ENCODE measurements around the gene KLK8.

Gene KLK8

DNA sequence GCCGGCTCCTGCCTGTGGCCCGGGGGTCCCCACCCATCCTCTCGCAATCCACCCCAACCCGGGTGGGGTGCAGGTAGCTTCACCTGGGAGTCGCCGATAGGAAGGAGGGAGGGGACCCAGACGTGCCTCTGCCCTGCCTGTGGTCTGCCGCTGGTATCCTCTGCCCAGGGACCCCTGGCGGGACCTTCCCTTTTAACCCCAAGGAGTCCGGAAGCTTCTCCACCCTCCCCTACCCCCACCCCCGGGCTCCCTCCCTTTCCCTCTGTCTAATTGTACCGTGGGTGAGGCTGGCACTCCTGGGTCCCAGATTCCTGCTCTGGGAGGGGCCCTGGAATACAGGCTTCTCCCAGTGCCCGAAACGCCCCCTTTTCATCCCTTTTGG lies 18.1 kb upstream of the KLK8 start, which contains the start of gene KLK10:
KLK10 (minus strand) TSS at position 166 of the 382 bp plus-strand sequence. CDS start 579 bp downstream, outside the sequence.
- no peak within 1 kb of the TSS for H3K4me3 ChIP-seq (ENCODE audit: low read depth, low read length)
- no peak for DNase-seq (ENCODE audit: low read depth)
- TF ChIP-seq, protein P1, sequence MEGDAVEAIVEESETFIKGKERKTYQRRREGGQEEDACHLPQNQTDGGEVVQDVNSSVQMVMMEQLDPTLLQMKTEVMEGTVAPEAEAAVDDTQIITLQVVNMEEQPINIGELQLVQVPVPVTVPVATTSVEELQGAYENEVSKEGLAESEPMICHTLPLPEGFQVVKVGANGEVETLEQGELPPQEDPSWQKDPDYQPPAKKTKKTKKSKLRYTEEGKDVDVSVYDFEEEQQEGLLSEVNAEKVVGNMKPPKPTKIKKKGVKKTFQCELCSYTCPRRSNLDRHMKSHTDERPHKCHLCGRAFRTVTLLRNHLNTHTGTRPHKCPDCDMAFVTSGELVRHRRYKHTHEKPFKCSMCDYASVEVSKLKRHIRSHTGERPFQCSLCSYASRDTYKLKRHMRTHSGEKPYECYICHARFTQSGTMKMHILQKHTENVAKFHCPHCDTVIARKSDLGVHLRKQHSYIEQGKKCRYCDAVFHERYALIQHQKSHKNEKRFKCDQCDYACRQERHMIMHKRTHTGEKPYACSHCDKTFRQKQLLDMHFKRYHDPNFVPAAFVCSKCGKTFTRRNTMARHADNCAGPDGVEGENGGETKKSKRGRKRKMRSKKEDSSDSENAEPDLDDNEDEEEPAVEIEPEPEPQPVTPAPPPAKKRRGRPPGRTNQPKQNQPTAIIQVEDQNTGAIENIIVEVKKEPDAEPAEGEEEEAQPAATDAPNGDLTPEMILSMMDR (IDR thresholded peaks at IDR 0.05; ENCODE audit: insufficient read depth, low read depth, low read length, missing control alignments), result no peak

DNA sequence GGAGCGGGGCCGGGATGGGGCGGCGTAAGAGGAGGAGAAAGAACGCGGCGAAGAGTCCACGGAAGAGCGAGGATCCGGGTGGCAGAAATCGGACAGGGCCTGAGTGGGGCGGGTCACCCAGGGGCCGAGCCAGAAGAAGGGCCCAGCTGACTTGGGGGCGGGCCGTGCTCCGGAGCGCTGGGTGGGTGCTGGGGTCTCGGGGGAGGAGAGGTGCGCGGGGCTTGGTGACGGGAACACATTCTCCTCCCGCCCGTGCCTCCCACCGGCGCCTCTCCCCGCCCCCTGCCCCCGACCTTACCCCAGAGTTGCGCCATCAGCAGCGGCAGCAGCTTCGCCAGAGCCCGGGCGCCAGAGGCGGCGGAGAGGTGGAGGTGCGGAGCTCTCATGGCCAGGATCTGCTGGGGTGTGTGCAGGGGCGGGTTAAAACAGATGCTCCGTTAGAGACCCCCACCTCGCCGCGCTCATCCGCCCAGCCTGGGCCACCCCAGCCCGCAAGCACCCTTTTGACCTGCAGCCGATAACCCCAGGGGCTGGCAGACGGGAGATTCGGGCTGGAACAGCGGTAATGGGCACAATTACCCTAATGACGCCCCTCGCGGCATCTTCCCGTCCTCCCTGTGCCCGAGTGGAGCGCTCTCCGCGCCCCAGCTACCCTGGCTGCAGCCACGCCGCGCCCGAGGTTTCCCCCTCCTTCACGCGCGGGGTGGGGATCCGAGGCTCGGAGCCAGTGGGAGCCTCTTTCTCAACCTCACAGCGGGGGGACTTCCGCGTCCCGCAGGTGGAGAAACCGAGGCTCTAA lies 17.5 kb upstream of the KLK8 start:
- TF ChIP-seq, protein P1 (IDR thresholded peaks at IDR 0.05; ENCODE audit: insufficient read depth, low read depth, low read length, missing control alignments), result no peak
- no peak overlapping the region for H3K4me3 ChIP-seq (ENCODE audit: low read depth, low read length)
- DNase-seq (ENCODE audit: low read depth), result no peak

DNA sequence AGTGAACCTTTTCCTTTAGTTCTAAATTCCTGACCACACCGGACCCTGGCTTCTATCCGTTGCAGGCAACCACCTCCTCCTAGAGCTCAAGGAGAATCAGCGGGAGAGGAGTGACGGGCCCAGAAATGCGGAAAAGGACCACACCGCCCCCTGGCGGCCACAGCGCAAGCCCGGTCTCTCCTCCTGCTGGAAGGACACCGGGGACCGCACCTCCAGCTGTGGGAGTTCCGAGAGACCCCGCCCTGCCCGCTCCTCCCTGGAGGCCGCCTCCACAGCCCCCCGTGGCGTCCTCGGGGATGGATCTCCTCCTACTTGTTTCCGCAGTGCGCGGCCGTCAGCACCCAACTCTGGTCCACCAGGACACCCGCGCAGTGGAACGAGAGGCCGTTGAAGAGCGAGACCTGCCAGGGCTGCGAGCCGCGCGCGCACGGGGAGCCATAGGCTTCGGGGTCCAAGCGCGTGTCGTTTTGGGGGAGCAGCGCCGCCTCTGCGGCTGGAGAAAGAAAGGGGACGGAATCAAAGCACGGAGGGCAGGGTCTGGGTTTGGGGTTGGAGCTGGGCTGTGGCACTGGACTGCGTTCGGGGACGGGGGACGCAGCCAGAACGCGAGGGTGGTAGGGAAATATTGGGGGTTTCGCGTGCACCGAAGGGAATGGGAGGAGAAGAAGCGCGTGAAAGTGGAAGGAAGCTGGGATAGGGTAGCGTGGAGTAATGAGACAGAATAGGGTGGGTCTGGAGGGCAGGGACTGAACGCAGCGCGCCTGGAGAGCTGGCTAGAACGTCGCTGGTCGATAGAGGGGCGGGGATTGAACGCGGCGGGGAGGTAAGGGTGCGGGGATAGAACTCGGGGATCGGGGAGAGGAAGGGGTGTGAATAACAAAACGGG lies 15.6 kb upstream of the KLK8 start:
- TF ChIP-seq, protein P1 (IDR thresholded peaks at IDR 0.05; ENCODE audit: insufficient read depth, low read depth, low read length, missing control alignments), result peak; percentile 72
- H3K4me3 ChIP-seq (ENCODE audit: low read depth, low read length), result no peak overlapping the region
- peak; percentile 53 for DNase-seq (ENCODE audit: low read depth)

DNA sequence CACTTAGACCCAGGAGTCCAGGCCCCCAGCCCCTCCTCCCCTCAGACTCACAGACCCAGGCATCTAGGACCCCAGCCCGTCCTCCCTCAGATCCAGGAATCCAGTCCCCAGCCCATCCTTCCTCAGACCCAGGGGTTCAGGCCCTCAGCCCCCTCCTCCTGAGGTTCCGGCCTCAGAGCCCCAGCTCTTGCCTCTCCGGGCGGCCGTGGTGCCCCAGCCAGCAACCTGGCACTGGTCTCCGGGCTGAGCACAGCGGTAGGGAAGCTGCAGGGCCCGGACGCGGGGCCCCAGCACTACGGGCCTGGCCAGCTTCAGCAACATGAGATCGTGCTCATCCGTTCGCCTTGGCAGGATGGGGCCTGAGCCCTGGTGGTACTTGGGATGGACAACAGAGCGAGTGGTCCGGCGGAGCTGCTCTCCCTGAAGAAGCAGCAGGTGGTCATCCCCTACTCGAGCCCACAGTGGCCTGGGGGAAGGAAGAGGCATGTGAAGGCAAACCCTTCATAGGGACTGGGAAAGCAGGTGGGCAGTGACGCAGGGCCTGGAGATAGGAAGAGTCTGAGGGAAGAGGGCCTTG lies 14.4 kb upstream of the KLK8 start:
- TF ChIP-seq, protein P1 (IDR thresholded peaks at IDR 0.05; ENCODE audit: insufficient read depth, low read depth, low read length, missing control alignments), result no peak
- DNase-seq (ENCODE audit: low read depth), result no peak
- no peak overlapping the region for H3K4me3 ChIP-seq (ENCODE audit: low read depth, low read length)

DNA sequence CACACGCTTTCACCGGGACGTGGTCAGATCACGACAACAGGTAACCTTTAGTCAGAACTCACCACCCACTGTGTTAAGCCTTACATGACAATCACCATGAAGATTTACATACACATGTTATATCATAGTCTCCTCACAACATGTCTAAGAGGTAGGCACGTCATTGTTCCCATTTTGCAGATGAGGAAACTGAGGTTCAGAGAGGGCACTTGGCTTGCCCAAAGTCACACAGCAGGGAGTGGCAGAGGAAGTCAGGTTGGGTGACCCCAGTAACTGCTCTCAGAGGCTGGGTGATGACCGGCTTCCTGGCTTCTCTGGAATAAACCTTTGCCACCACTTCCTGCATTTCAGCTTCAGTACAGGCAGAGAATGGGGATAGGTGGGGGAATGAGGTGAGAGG lies 12.8 kb upstream of the KLK8 start:
- TF ChIP-seq, protein P1 (IDR thresholded peaks at IDR 0.05; ENCODE audit: insufficient read depth, low read depth, low read length, missing control alignments), result no peak
- no peak overlapping the region for H3K4me3 ChIP-seq (ENCODE audit: low read depth, low read length)
- DNase-seq (ENCODE audit: low read depth), result no peak

DNA sequence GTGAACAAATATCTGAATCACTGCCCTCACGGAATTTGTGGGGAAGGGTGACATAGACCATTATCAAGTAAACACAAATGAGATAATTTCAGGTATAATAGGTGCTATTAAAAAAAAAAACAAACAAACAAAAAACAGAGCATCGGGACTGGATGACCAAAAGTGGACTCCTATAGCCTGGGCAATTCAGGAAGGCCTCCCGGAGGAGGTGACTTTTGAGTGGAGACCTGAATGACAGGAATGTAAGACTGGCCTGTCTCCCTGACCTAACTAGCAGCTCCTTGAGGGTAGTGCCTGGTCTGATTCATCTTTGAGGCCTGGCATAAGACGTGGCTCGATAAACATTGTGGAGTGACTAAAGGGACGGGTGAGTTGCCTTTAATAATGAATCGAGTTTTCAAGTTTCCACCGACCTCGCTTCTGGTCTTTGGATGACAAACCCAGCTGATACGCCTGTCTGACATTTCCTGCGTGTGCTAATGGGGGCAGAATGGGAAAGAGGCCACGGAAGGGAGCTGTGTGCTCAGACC lies 11.3 kb upstream of the KLK8 start:
- TF ChIP-seq, protein P1 (IDR thresholded peaks at IDR 0.05; ENCODE audit: insufficient read depth, low read depth, low read length, missing control alignments), result no peak
- no peak overlapping the region for H3K4me3 ChIP-seq (ENCODE audit: low read depth, low read length)
- peak; percentile 10 for DNase-seq (ENCODE audit: low read depth)
